IMR-90 (cell line): ENCODE results near the gene PCDHB12. TPM values are rescaled to one million over a fixed set of nuclear protein-coding genes. Genes with fewer than 3 reads are reported as not detected.
"Not testable (repeated sequence)": the region's sequence is repeated elsewhere in the genome, so short reads cannot be mapped to it uniquely, and the experiment has no call there.

Experiments
- ATAC-seq: fragments of 200-7000 bp; cut with Tn5 transposase; 2 replicates; pipeline ENCODE4 v1.9.1; 2020; ENCODE audit warnings: low read depth, mild to moderate bottlenecking, moderate library complexity
- BruUV-seq: library from RNA; stranded (reverse); fragments of 400-500 nt; replicated peaks from 2 replicates; lab custom pipeline; 2021; lab: Mats Ljungman, UMichigan
- CTCF ChIA-PET: fragments of 300-600 bp; formaldehyde crosslinking; extraction: SDS; loops from one replicate; lab custom pipeline; 2021; ENCODE audit warnings: antibody characterized with exemption; lab: Yijun Ruan, JAX
- POLR2A ChIA-PET: fragments of 300-600 bp; sonication (Branson Sonifier 250); formaldehyde crosslinking; loops from one replicate; lab custom pipeline; 2022; ENCODE audit warnings: antibody characterized with exemption; ENCODE audit not compliant: unreplicated experiment; lab: Charles Lee
- DNase-seq: peaks from one replicate; pipeline ENCODE4 v3.0.0; 2013
- H2AFZ ChIP-seq: replicated peaks from 2 replicates; pipeline ENCODE3; 2013; ENCODE audit warnings: low read length, mild to moderate bottlenecking; ENCODE audit not compliant: poor library complexity
- H2AK5ac ChIP-seq: 2 replicates; pipeline ENCODE4 v1.6.1; 2013; ENCODE audit warnings: low read depth, low read length, inconsistent platforms
- H2AK9ac ChIP-seq: replicated peaks from 2 replicates; pipeline ENCODE3; 2013; ENCODE audit warnings: mild to moderate bottlenecking, low read depth, low read length, moderate library complexity; ENCODE audit not compliant: poor library complexity
- H2BK120ac ChIP-seq: 2 replicates; pipeline ENCODE4 v1.6.1; 2013; ENCODE audit warnings: low read depth, low read length, inconsistent platforms
- H2BK15ac ChIP-seq: 3 replicates; pipeline ENCODE4 v1.6.1; 2013; ENCODE audit warnings: low read depth, low read length, inconsistent platforms
- H2BK20ac ChIP-seq: 2 replicates; pipeline ENCODE4 v1.6.1; 2013; ENCODE audit warnings: low read depth, mild to moderate bottlenecking, inconsistent platforms, low read length, moderate library complexity
- H2BK5ac ChIP-seq: 2 replicates; pipeline ENCODE4 v1.6.1; 2013; ENCODE audit warnings: mild to moderate bottlenecking, low read depth, low read length, inconsistent platforms; ENCODE audit not compliant: poor library complexity, severe bottlenecking
- H3K14ac ChIP-seq: replicated peaks from 2 replicates; pipeline ENCODE4 v1.6.1; 2013; ENCODE audit warnings: low read depth, low read length, inconsistent platforms
- H3K18ac ChIP-seq: 2 replicates; pipeline ENCODE4 v1.6.1; 2013; ENCODE audit warnings: low read depth, low read length, control low read depth
- H3K23ac ChIP-seq: 2 replicates; pipeline ENCODE4 v1.6.1; 2013; ENCODE audit warnings: low read depth, low read length, inconsistent platforms
- H3K27ac ChIP-seq: 2 replicates; pipeline ENCODE4 v1.5.1; 2013; ENCODE audit warnings: mild to moderate bottlenecking, control low read depth, low read length; ENCODE audit not compliant: insufficient read depth
- H3K27me3 ChIP-seq: 2 replicates; pipeline ENCODE4 v1.6.1; 2013; ENCODE audit warnings: low read length; ENCODE audit not compliant: control insufficient read depth, insufficient read depth
- H3K36me3 ChIP-seq: 2 replicates; pipeline ENCODE4 v1.6.1; 2013; ENCODE audit warnings: low read length, mixed read lengths; ENCODE audit not compliant: control insufficient read depth, insufficient read depth
- H3K4ac ChIP-seq: 2 replicates; pipeline ENCODE4 v1.6.1; 2013; ENCODE audit warnings: low read depth, low read length, inconsistent platforms
- H3K4me1 ChIP-seq: 2 replicates; pipeline ENCODE4 v1.6.1; 2013; ENCODE audit warnings: low read length, mixed read lengths; ENCODE audit not compliant: control insufficient read depth, insufficient read depth
- H3K4me2 ChIP-seq: 2 replicates; pipeline ENCODE4 v1.6.1; 2013; ENCODE audit warnings: low read depth, mild to moderate bottlenecking, control low read depth, low read length, moderate library complexity
- H3K4me3 ChIP-seq: 2 replicates; pipeline ENCODE4 v1.5.1; 2013; ENCODE audit warnings: low read depth, mild to moderate bottlenecking, control low read depth, low read length, moderate library complexity; ENCODE audit not compliant: insufficient read depth
- H3K56ac ChIP-seq: 2 replicates; pipeline ENCODE4 v1.6.1; 2013; ENCODE audit warnings: low read length, inconsistent platforms; ENCODE audit not compliant: insufficient read depth; ENCODE audit errors: extremely low read depth
- H3K79me1 ChIP-seq, 2 experiments: 2 replicates each; pipeline ENCODE4 v1.6.1; 2013; ENCODE audit warnings: low read length in 2 of 2, inconsistent platforms in 1 of 2, low read depth in 1 of 2
- H3K9ac ChIP-seq: 2 replicates; pipeline ENCODE4 v1.6.1; 2013; ENCODE audit warnings: low read depth, low read length, control low read depth
- H3K9me1 ChIP-seq: 2 replicates; pipeline ENCODE4 v1.6.1; 2013; ENCODE audit warnings: low read length, inconsistent platforms; ENCODE audit not compliant: insufficient read depth
- H3K9me3 ChIP-seq: 2 replicates; pipeline ENCODE4 v1.6.1; 2013; ENCODE audit warnings: low read length; ENCODE audit not compliant: control insufficient read depth, insufficient read depth
- H4K20me1 ChIP-seq: 2 replicates; pipeline ENCODE4 v1.6.1; 2013; ENCODE audit warnings: low read length, inconsistent platforms; ENCODE audit not compliant: insufficient read depth
- H4K5ac ChIP-seq: 2 replicates; pipeline ENCODE4 v1.6.1; 2013; ENCODE audit warnings: mild to moderate bottlenecking, low read depth, low read length, control low read depth
- H4K8ac ChIP-seq, 2 experiments: 2 replicates each; pipeline ENCODE4 v1.6.1; 2013; ENCODE audit warnings: low read depth in 2 of 2, low read length in 2 of 2, control low read depth in 1 of 2, inconsistent platforms in 1 of 2
- H4K91ac ChIP-seq: 2 replicates; pipeline ENCODE4 v1.6.1; 2013; ENCODE audit warnings: low read depth, low read length, inconsistent platforms; ENCODE audit not compliant: insufficient read depth
- CTCF ChIP-seq: conservative IDR thresholded peaks from 2 replicates; pipeline ENCODE4 v1.5.1; 2012; ENCODE audit warnings: mild to moderate bottlenecking, low read depth, low read length, improper control_type of control experiment
- FOS ChIP-seq: fragments of 150-350 bp; IDR thresholded peaks from 2 replicates; pipeline ENCODE4 v1.6.1; 2016; ENCODE audit warnings: low read depth, low read length
- WGBS, 2 experiments: methylation state at CpG; one replicate each; pipeline versions ENCODE4 v1.1.5 to v1.1.7; 2013; ENCODE audit warnings: missing lambda C conversion rate in 2 of 2; ENCODE audit not compliant: insufficient read length in 1 of 2; ENCODE audit errors: extremely low coverage in 2 of 2; 5-methylcytosine and 5-hydroxymethylcytosine counted together
- dilution Hi-C: fragments of 300-500 bp; cut with HindIII; formaldehyde crosslinking; loops from one replicate; pipeline ENCODE4 v1.14.3; 2018; ENCODE audit warnings: low sequenced_read_pairs; ENCODE audit not compliant: unreplicated experiment
- in situ Hi-C: fragments of 300-500 bp; cut with MboI; formaldehyde crosslinking; loops from 3 replicates; pipeline ENCODE4 v1.14.3; 2019; ENCODE audit warnings: low sequenced_read_pairs, inconsistent platforms, mixed read lengths
- intact Hi-C: fragments of 100-400 bp; cut with micrococcal nuclease; formaldehyde crosslinking; loops from 2 replicates; pipeline ENCODE4 v1.10.0; 2022
- polyA plus RNA-seq, 3 experiments: library from polyadenylated mRNA; depleted of rRNA; stranded (reverse); fragments of >200 nt; gene quantifications; 2 replicates each; pipeline ENCODE4 v1.2.3, GENCODE V29; 2012; ENCODE audit warnings: low replicate concordance in 1 of 3
- total RNA-seq: library from RNA; depleted of rRNA; stranded (reverse); fragments of >200 nt; gene quantifications from 2 replicates; pipeline ENCODE4 v1.2.3, GENCODE V29; 2012

Gene PCDHB12
- total and polyA plus RNA-seq, 2 of the 4 experiments (the other 2 are of a cell fraction): 0.09 to 0.18 TPM

DNA sequence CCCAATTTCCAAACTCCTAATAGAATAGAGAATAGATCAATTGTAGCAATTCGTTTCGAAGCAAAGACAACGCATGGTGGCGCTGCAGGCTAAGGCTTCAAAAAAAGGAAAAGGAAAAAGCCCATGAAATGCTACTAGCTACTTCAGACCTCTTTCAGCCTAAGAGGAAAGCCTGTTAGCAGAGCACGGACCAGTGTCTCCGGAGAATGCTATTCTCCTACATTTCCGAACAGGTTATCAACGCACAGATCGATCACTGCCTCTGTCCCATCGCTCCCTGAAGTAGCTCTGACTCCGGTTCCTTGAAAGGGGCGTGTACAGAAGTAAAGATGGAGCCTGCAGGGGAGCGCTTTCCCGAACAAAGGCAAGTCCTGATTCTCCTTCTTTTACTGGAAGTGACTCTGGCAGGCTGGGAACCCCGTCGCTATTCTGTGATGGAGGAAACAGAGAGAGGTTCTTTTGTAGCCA, 36.8 kb downstream of the PCDHB12 start, which contains the start of gene PCDHB15:
Gene PCDHB15 (plus strand): TSS at position 146 of the 468 bp plus-strand sequence. CDS start 184 bp downstream, at position 330.
- peak within 1 kb of the TSS; percentile 61 for H3K4me3 ChIP-seq
- no peaks in the 10 kb centered on the region for H3K9me1 ChIP-seq
- ChIA-PET POLR2A (no interaction called here), CTCF (no interaction called here)
- no peak within 1 kb of the TSS for H3K56ac ChIP-seq
- no peak within 1 kb of the TSS for H2BK120ac ChIP-seq
- H3K9me3 ChIP-seq: peaks cover 42% of the 10 kb centered on the region
- in situ Hi-C loops: no loop called here
- H3K4ac ChIP-seq: no peak within 1 kb of the TSS
- H3K27me3 ChIP-seq: no peaks in the 10 kb centered on the region
- H3K4me1 ChIP-seq: no peaks in the 10 kb centered on the region
- no peak within 1 kb of the TSS for H4K8ac ChIP-seq
- no peak within 1 kb of the TSS for H2AK9ac ChIP-seq
- dilution Hi-C loops: no loop called here
- H4K91ac ChIP-seq: no peak within 1 kb of the TSS
- intact Hi-C loops: no loop called here
- no peaks in the 10 kb centered on the region for H4K20me1 ChIP-seq
- H3K18ac ChIP-seq: no peak within 1 kb of the TSS
- no peak within 1 kb of the TSS for H3K14ac ChIP-seq
- H2AK5ac ChIP-seq: no peak within 1 kb of the TSS
- H3K79me1 ChIP-seq: no peaks in the 10 kb centered on the region
- no peaks in the 10 kb centered on the region for H3K36me3 ChIP-seq
- no peak within 1 kb of the TSS for H2BK15ac ChIP-seq
- H2BK20ac ChIP-seq: no peak within 1 kb of the TSS
- TSS peak; percentile 25 for BruUV-seq
- WGBS, 2 experiments: 0% methylated on average over 2 of the region's 16 CpGs; no CpG with 5 or more reads in 1 of the 2 experiments
- H2AFZ ChIP-seq: no peak within 1 kb of the TSS
- no peak within 1 kb of the TSS for H2BK5ac ChIP-seq
- ATAC-seq (no peak), DNase-seq (no peak)
- H3K9ac ChIP-seq: peak within 1 kb of the TSS; percentile 37; the same call in 1 of the 2 replicates
- no peak within 1 kb of the TSS for H3K27ac ChIP-seq
- H3K23ac ChIP-seq: no peak within 1 kb of the TSS
- no peak within 1 kb of the TSS for H3K4me2 ChIP-seq
- no peak within 1 kb of the TSS for H4K5ac ChIP-seq
- 0 out of 2 replicates have a peak, but pooled peaks have one; percentile 22 for TF ChIP-seq CTCF
- no peak for TF ChIP-seq FOS

GRCh38 chr5:141246971-141247370, 38.5 kb downstream of the PCDHB12 start:
- H2BK20ac ChIP-seq, BruUV-seq, H2AFZ ChIP-seq, H2AK9ac ChIP-seq, in situ Hi-C loops, H4K91ac ChIP-seq, H3K9me1 ChIP-seq, ATAC-seq, H3K14ac ChIP-seq, H3K79me1 ChIP-seq, H3K27me3 ChIP-seq, H2AK5ac ChIP-seq, H3K9ac ChIP-seq, CTCF ChIA-PET, H3K23ac ChIP-seq, H2BK15ac ChIP-seq, H4K8ac ChIP-seq, H3K18ac ChIP-seq, H3K56ac ChIP-seq, POLR2A ChIA-PET, H4K5ac ChIP-seq, H3K36me3 ChIP-seq, H2BK5ac ChIP-seq, intact Hi-C loops, H3K4me2 ChIP-seq, H3K27ac ChIP-seq, H3K4me3 ChIP-seq, H3K4me1 ChIP-seq, H4K20me1 ChIP-seq, DNase-seq, dilution Hi-C loops, H3K4ac ChIP-seq, H2BK120ac ChIP-seq: not testable (repeated sequence)
- WGBS, 2 experiments: no CpG with 5 or more reads among the region's 42 CpGs
- H3K9me3 ChIP-seq: peaks cover 27% of the 10 kb centered on the region
